Left lobe of liver (tissue), 2 donors: ENCODE data around the gene CCDC187. TPM values are rescaled to one million over a fixed set of nuclear protein-coding genes. Genes with fewer than 3 reads are reported as not detected.

Experiments
- ATAC-seq: fragments of 200-7000 bp; cut with Tn5 transposase; one replicate; pipeline ENCODE4 v1.9.1; 2020; ENCODE audit warnings: mild to moderate bottlenecking, moderate library complexity
- DNase-seq: peaks from one replicate; pipeline ENCODE4 v3.0.0-alpha.2; 2020; ENCODE audit warnings: low spot score
- total RNA-seq: library from RNA; stranded (reverse); gene quantifications from one replicate; pipeline ENCODE4 v1.2.1, GENCODE V29; 2021
- donor health status: DM: no; HTN: no; CAD: no; lungs with moderate emphysema.
- donor health status: DM: no; HTN: yes; CAD: no.

Gene CCDC187
- total RNA-seq, 1 donor from 2014 or later: 0.03 TPM

DNA sequence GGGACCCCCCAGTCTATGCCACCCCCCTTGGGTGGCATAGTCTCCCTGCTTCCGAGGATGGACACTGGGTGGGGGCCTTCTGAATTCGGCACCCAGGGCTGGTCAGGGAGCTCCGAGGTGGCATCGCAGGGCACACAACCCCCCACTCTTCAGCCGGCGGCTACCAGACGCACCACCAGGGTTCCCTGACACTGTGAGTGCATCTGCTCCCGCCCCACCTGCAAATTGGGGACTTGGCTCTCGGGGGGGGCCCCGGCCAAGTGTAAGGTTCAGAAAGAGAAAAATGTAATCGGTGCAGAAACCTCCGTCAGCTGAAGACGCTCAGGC, 45.6 kb downstream of the CCDC187 start:
- DNase-seq (no peak), ATAC-seq (no peak)

DNA sequence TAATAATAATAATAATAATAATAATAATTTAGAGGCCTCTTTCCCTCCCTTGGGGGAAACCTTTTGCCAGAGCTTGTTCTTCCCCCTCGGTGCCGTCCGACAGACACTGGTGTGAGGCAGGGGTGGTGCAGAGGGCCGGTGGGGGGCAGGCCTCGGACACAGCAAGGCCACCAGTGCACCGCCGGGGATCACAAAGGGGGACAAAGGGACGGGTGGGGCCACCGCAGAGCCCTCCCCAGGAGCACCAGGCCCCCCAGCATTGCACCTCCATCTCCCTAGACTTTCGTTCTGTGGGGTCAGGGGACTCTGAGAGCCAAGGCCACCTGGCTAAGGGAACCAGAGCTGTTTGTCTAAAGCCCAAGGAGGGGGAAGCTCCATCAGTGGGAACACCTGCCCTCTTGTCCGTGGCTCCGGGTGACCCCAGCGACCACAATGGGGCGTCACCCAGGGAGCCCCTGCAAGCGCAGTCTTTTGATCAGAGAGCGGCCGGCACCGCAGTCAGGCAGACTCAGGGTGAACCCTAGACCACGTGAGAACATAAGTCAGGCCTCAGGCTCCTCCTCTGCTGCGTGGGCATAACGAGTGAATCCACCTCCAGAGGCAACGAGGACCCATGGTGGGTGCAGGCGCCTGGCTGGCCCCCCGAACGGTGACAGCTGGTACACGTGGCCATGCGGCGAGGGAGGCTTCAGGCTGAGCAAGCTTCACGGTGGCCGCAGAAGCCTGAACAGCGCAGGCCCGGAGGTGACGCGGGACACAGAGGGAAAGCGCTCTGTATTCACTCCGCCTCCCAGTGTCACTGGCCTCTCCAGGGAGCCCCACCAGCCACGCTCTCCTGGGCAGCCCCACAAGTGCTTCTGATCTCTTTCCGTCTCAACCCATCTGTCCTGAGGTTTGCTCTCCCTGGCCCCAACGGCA, 46.3 kb downstream of the CCDC187 start:
- ATAC-seq (no peak), DNase-seq (no peak)

- ATAC-seq: no peak
- no peak for DNase-seq
Observed at GRCh38 chr9:136255896-136256890, 47.7 kb downstream of the CCDC187 start.

DNA sequence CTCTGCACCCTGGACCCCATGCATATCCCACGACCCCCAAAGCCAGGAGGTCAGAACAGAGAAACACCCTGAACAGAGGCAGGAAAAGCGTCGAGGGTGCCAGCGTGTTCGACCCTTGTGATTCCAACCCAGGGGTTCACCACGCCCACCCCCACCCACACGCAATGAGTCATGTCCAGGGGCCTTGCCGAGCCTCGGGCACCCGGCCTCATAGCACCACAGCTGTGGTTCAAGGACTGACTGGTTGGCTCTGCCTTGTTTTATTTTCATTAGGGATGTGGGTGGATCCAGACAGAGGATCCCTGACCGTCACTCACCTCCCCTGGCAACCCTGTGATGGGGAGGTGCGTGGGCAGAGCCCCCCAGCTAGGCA, 48.7 kb downstream of the CCDC187 start:
- ATAC-seq: no peak
- DNase-seq: no peak

- DNase-seq (peak; percentile 65), ATAC-seq (peak; percentile 82)
Observed at GRCh38 chr9:136254381-136255165, 49.3 kb downstream of the CCDC187 start.

GRCh38 chr9:136253246-136254130, 50.4 kb downstream of the CCDC187 start:
- no peak for ATAC-seq
- DNase-seq: no peak

DNA sequence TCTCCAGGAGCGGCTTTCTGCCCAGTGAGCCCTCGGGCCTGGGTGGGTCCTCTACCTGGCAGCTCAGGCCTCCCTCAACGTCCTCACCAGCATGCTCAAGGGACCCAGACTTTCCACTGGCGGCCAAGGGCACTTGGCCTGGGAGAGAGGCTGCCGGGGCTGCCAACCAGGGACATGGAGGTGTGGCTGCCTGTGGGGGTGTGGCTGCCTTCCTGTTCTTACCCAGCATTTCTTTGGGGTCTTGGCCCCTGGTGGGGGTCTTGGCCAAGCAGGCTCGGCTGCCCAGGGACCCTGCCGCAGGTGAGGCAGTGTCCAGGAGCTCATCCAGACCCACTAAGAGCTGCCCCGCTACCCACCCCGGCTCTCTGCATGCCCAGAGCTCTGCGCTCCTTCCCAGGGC, 51.0 kb downstream of the CCDC187 start:
- ATAC-seq: no peak
- DNase-seq: no peak

- ATAC-seq (no peak), DNase-seq (no peak)
Observed at GRCh38 chr9:136252281-136252680, 51.6 kb downstream of the CCDC187 start.

- ATAC-seq (no peak), DNase-seq (no peak)
Observed at GRCh38 chr9:136251264-136252115, 52.4 kb downstream of the CCDC187 start.

- DNase-seq (no peak), ATAC-seq (no peak)
Observed at GRCh38 chr9:136250676-136251075, 53.2 kb downstream of the CCDC187 start.

- ATAC-seq (no peak), DNase-seq (no peak)
Observed at GRCh38 chr9:136249877-136250559, 53.9 kb downstream of the CCDC187 start.

DNA sequence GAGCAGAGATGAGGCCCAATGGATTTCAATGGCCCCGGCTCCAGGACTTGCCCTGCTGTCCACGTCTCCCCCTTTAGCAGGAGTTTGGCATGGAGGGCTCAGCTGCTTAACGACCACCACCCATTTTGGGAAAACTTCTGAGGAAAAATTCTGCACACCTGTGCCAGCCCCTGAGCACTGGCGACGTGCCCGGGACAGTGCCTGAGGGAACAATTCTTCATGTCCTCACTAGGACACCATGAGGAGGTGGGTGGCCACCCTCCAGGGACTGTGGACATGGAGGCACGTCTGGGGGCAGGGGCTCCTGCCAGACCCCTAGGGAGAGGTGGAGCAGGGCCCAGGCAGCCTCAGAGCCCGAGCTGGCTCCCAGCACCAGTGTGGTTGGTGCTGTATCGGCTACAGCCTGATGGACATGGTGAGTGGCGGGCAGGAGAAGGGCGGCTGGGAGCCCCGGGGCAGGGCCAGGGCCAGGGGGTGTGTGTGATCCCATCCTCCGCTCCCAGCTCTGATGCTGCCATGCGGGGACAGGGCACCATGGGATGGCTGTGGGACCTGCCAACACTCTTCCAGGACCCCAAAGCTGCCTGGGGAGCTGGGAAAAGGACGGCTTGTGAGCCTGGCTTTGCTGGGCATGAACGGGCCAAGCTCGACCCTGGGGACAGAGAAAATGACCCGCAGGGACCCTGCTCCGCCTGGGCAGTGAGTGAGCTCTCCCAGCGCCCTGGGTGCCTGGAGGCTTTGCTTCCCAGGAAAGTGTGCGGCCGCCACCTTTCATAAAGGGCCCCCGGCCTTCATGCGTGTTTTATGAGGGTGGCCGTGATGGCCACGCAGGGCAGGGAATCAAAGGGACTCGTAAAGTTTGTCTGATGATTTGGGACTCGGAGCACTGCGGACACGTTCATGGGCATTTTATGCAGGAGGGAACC, 54.7 kb downstream of the CCDC187 start:
- no peak for DNase-seq
- ATAC-seq: no peak

DNA sequence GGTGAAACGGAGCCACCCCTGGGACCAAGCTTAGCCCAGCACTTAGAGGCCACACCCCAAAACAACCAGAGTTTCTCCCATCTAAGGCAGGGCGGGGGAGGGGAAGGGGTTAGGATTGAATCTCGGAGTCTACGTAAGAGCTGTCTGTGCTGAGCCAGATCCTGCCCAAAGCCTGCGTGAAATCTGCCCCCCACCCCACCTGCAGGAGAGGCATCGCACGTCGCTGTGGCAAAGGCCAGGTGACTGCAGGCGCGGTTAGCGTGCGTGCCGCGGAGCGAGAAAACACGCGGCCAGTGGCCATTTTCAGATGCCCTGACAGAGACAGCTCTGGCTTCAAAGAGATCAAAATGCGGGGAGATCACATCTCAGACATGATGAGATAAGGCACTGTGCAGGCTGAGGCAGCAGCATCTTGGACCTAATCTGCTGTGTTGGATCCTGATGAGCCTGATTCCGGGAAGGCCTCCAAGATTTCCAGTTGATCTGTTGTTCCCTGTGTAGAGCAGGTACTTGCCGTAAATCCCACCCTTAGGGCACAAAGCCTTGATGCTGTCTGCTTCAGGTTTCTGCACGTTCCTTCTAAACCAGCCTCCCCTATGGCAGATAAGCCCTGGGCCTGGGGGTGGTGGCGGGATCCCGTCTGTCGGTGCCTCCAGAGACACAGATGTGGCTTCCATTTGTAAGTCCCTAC, 55.8 kb downstream of the CCDC187 start:
- no peak for ATAC-seq
- no peak for DNase-seq

DNA sequence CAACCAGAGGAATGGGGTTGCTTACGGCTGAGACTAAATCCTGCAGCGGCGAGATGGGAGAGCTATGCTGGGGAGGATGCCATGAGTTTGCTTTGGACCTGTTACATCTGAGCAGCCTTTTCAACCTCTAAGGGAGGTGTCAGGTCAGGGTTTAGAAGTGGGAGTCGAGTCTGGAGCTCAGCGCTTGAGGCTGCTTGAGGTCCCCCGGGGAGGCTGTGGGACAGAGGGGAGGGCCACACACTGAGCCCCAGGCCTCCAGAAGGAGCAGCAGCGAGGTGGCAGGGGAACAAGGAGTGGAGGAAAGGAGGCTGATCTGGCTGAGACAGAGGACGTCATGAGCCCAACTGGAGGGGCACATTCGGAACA, 56.4 kb downstream of the CCDC187 start:
- DNase-seq (no peak), ATAC-seq (no peak)

- DNase-seq: no peak
- no peak for ATAC-seq
Observed at GRCh38 chr9:136246849-136247550, 56.9 kb downstream of the CCDC187 start.
